Keratinocyte (primary cell): ENCODE results near the gene LCP2. TPM values are rescaled to one million over a fixed set of nuclear protein-coding genes. Genes with fewer than 3 reads are reported as not detected.

Experiments used
- DNase-seq: peaks from one replicate; pipeline ENCODE4 v3.0.0-alpha.2; 2011; ENCODE audit warnings: low read depth, missing footprints, low spot score
- FAIRE-seq: peaks from 2 replicates; lab custom pipeline; 2011; peaks lifted over from hg19 to GRCh38; lab: Jason Lieb, UNC
- H2AFZ ChIP-seq: 2 replicates; pipeline ENCODE4 v1.6.0; 2012; ENCODE audit warnings: low read length, control low read depth, inconsistent platforms; ENCODE audit not compliant: control insufficient read depth
- H3K27ac ChIP-seq: 2 replicates; pipeline ENCODE4 v1.5.1; 2011; ENCODE audit warnings: low read length; ENCODE audit not compliant: control insufficient read depth, insufficient read depth
- H3K27me3 ChIP-seq: 3 replicates; pipeline ENCODE4 v1.6.0; 2011; ENCODE audit warnings: low read length; ENCODE audit not compliant: control insufficient read depth, insufficient read depth; ENCODE audit errors: extremely low read depth
- H3K36me3 ChIP-seq, 2 experiments: 2 replicates in 1 of 2; 3 replicates in 1 of 2; pipeline ENCODE4 v1.5.1; 2011; ENCODE audit warnings: low read length in 2 of 2, mild to moderate bottlenecking in 1 of 2; ENCODE audit not compliant: control insufficient read depth in 2 of 2, insufficient read depth in 2 of 2; ENCODE audit errors: extremely low read depth in 1 of 2
- H3K4me1 ChIP-seq: 3 replicates; pipeline ENCODE4 v1.5.1; 2011; ENCODE audit warnings: low read length; ENCODE audit not compliant: control insufficient read depth, insufficient read depth; ENCODE audit errors: extremely low read depth
- H3K4me2 ChIP-seq: 3 replicates; pipeline ENCODE4 v1.6.0; 2011; ENCODE audit warnings: low read depth, low read length; ENCODE audit not compliant: control insufficient read depth, insufficient read depth; ENCODE audit errors: extremely low read depth
- H3K4me3 ChIP-seq, 3 experiments: fragments of 200-600 bp in 1 of 3; sonication (generic) in 1 of 3; 2 replicates in 2 of 3; 3 replicates in 1 of 3; pipeline ENCODE4 v1.5.1; 2011 to 2016; ENCODE audit warnings: low read length in 3 of 3, mild to moderate bottlenecking in 3 of 3, control low read depth in 2 of 3, inconsistent platforms in 1 of 3, low read depth in 1 of 3, mixed read lengths in 1 of 3, mixed run types in 1 of 3, moderate library complexity in 1 of 3; ENCODE audit not compliant: control insufficient read depth in 2 of 3, insufficient read depth in 2 of 3; ENCODE audit errors: extremely low read depth in 1 of 3
- H3K79me2 ChIP-seq: 2 replicates; pipeline ENCODE4 v1.6.0; 2012; ENCODE audit warnings: low read length; ENCODE audit not compliant: control insufficient read depth, insufficient read depth
- H3K9ac ChIP-seq: 3 replicates; pipeline ENCODE4 v1.6.0; 2011; ENCODE audit warnings: low read length; ENCODE audit not compliant: control insufficient read depth, insufficient read depth; ENCODE audit errors: extremely low read depth
- H3K9me1 ChIP-seq: 3 replicates; pipeline ENCODE4 v1.6.0; 2011; ENCODE audit warnings: low read length; ENCODE audit not compliant: control insufficient read depth, insufficient read depth; ENCODE audit errors: extremely low read depth
- H3K9me3 ChIP-seq: 2 replicates; pipeline ENCODE4 v1.5.1; 2012; ENCODE audit warnings: low read depth, low read length; ENCODE audit not compliant: control insufficient read depth
- H4K20me1 ChIP-seq: 3 replicates; pipeline ENCODE4 v1.6.0; 2011; ENCODE audit warnings: low read length; ENCODE audit not compliant: control insufficient read depth, insufficient read depth; ENCODE audit errors: extremely low read depth
- CTCF ChIP-seq, 3 experiments: IDR thresholded peaks in 1 of 3; conservative IDR thresholded peaks in 1 of 3; optimal IDR thresholded peaks in 1 of 3; 2 replicates in 2 of 3; 3 replicates in 1 of 3; pipeline versions ENCODE3 to v1.5.1; 2011; ENCODE audit warnings: low read length in 3 of 3, mild to moderate bottlenecking in 3 of 3, moderate library complexity in 2 of 3, control low read depth in 1 of 3, inconsistent platforms in 1 of 3; ENCODE audit not compliant: insufficient read depth in 2 of 3; ENCODE audit errors: extremely low read depth in 1 of 3
- EZH2 ChIP-seq: IDR thresholded peaks from one replicate; pipeline ENCODE4 v1.6.1; 2012; ENCODE audit warnings: inconsistent platforms, mild to moderate bottlenecking, low read length, moderate library complexity
- dilution Hi-C: fragments of 300-500 bp; cut with MboI; formaldehyde crosslinking; loops from one replicate; pipeline ENCODE4 v1.7.0; 2020; ENCODE audit warnings: low sequenced_read_pairs; ENCODE audit not compliant: extremely low pct_ligation_motif_present
- polyA plus RNA-seq, 5 experiments: library from polyadenylated mRNA; depleted of rRNA in 3 of 5; stranded (reverse) in 3 of 5; stranded (forward) in 1 of 5; unstranded in 1 of 5; fragments of >200 nt; gene quantifications; 1 replicate in 1 of 5; 2 replicates in 3 of 5; 3 replicates in 1 of 5; pipeline versions ENCODE4 v1.2.1 to v1.2.3, GENCODE V29; 2011 to 2012; ENCODE audit warnings: missing spikeins in 2 of 5, low read depth in 1 of 5, low replicate concordance in 1 of 5

LCP2 gene
- polyA plus RNA-seq, 1 donor (not counting 4 experiments of a cell fraction or from before 2014, with no cell fraction given), result not detected

GRCh38 chr5:170312301-170312595 lies 14.7 kb upstream of the LCP2 start:
- Histone ChIP-seq H3K4me2 (no peak overlapping the region), H3K9me3 (no peaks in the 10 kb centered on the region), H3K9ac (no peak overlapping the region), H4K20me1 (no peaks in the 10 kb centered on the region), H3K4me1 (no peaks in the 10 kb centered on the region), H2AFZ (no peak overlapping the region), H3K27ac (no peak overlapping the region), H3K36me3 (no peaks in the 10 kb centered on the region), H3K9me1 (no peaks in the 10 kb centered on the region), H3K4me3 (no peak overlapping the region), H3K79me2 (no peaks in the 10 kb centered on the region), H3K27me3 (no peaks in the 10 kb centered on the region)
- dilution Hi-C loops, result no loop called here
- TF ChIP-seq EZH2 (no peak), CTCF (optimal IDR thresholded peaks at IDR 0.05 in 1 of 3, IDR thresholded peaks at IDR 0.05 in 1 of 3, conservative IDR thresholded peaks at IDR 0.05 in 1 of 3; ENCODE audit: extremely low read depth in 1 of 3, insufficient read depth in 2 of 3, low read length in 3 of 3) (no peak)
- no peak for FAIRE-seq
- no peak for DNase-seq

GRCh38 chr5:170311511-170312300 lies 14.1 kb upstream of the LCP2 start:
- H3K4me1 ChIP-seq, result no peaks in the 10 kb centered on the region
- H3K4me2 ChIP-seq, result no peak overlapping the region
- no peak overlapping the region for H3K27ac ChIP-seq
- TF ChIP-seq CTCF (optimal IDR thresholded peaks at IDR 0.05 in 1 of 3, IDR thresholded peaks at IDR 0.05 in 1 of 3, conservative IDR thresholded peaks at IDR 0.05 in 1 of 3; ENCODE audit: extremely low read depth in 1 of 3, insufficient read depth in 2 of 3, low read length in 3 of 3) (no peak), EZH2 (no peak)
- H4K20me1 ChIP-seq, result no peaks in the 10 kb centered on the region
- dilution Hi-C loops, result no loop called here
- no peaks in the 10 kb centered on the region for H3K9me1 ChIP-seq
- H2AFZ ChIP-seq, result no peak overlapping the region
- FAIRE-seq (no peak), DNase-seq (no peak)
- no peaks in the 10 kb centered on the region for H3K9me3 ChIP-seq
- no peaks in the 10 kb centered on the region for H3K27me3 ChIP-seq
- no peaks in the 10 kb centered on the region for H3K36me3 ChIP-seq
- H3K79me2 ChIP-seq, result no peaks in the 10 kb centered on the region
- no peak overlapping the region for H3K4me3 ChIP-seq
- no peak overlapping the region for H3K9ac ChIP-seq
